HEK293 (cell line): ENCODE results near the gene ATXN10.

Source experiments
- CTCF ChIA-PET: fragments of 350-600 bp; formaldehyde crosslinking; extraction: SDS; loops from one replicate; lab custom pipeline; 2021; ENCODE audit warnings: antibody characterized with exemption; lab: Yijun Ruan, JAX
- POLR2A ChIA-PET: fragments of 300-600 bp; formaldehyde crosslinking; extraction: SDS; loops from one replicate; lab custom pipeline; 2020; ENCODE audit warnings: antibody characterized with exemption, inconsistent platforms; lab: Yijun Ruan, JAX
- H3K27ac ChIP-seq: fragments of 200-500 bp; sonication (Bioruptor generic); 2 replicates; pipeline ENCODE4 v1.5.1; 2014; ENCODE audit warnings: low read depth, low read length, control low read depth, inconsistent platforms; ENCODE audit errors: extremely low read depth
- H3K36me3 ChIP-seq, 2 experiments: fragments of 200-500 bp in 1 of 2; sonication (Bioruptor generic) in 1 of 2; 1 replicate in 1 of 2; 2 replicates in 1 of 2; pipeline ENCODE4 v1.5.1; 2014 to 2017; ENCODE audit warnings: inconsistent platforms in 2 of 2, low read length in 2 of 2; ENCODE audit not compliant: control insufficient read depth in 2 of 2, insufficient read depth in 1 of 2
- H3K4me1 ChIP-seq: fragments of 200-500 bp; sonication (Bioruptor generic); 2 replicates; pipeline ENCODE4 v1.5.1; 2014; ENCODE audit warnings: mild to moderate bottlenecking, low read length, inconsistent platforms; ENCODE audit not compliant: control insufficient read depth, insufficient read depth
- H3K4me3 ChIP-seq: 2 replicates; pipeline ENCODE4 v1.5.1; 2011; ENCODE audit warnings: low read depth, mild to moderate bottlenecking, control low read depth, low read length, moderate library complexity
- H3K9me3 ChIP-seq: fragments of 200-500 bp; sonication (Bioruptor generic); 2 replicates; pipeline ENCODE4 v1.5.1; 2014; ENCODE audit warnings: low read depth, low read length, inconsistent platforms; ENCODE audit not compliant: control insufficient read depth, insufficient read depth
- GLI2 ChIP-seq: fragments of 450-650 bp; formaldehyde crosslinking; IDR thresholded peaks from 2 replicates; pipeline ENCODE4; 2017; ENCODE audit warnings: missing biosample characterization, missing genetic modification characterization, low read depth, borderline replicate concordance
- HOXD13 ChIP-seq: sonication (generic); formaldehyde crosslinking; IDR thresholded peaks from 2 replicates; pipeline ENCODE4 v1.8.0; 2022; ENCODE audit warnings: missing genetic modification reagents, borderline replicate concordance
- PRDM1 ChIP-seq: fragments of 450-650 bp; formaldehyde crosslinking; IDR thresholded peaks from 2 replicates; pipeline ENCODE4; 2016; ENCODE audit warnings: missing biosample characterization, missing genetic modification characterization
- REPIN1 ChIP-seq: fragments of 450-650 bp; formaldehyde crosslinking; IDR thresholded peaks from 2 replicates; pipeline ENCODE4 v1.5.1; 2017; ENCODE audit warnings: missing biosample characterization, missing genetic modification characterization, low read depth
- SCRT2 ChIP-seq: fragments of 450-650 bp; formaldehyde crosslinking; IDR thresholded peaks from 2 replicates; pipeline ENCODE4 v1.5.1; 2016; ENCODE audit warnings: missing biosample characterization, missing genetic modification characterization
- SP7 ChIP-seq: fragments of 450-650 bp; formaldehyde crosslinking; IDR thresholded peaks from 2 replicates; pipeline ENCODE4 v1.5.1; 2016; ENCODE audit warnings: missing biosample characterization, missing genetic modification characterization
- ZNF157 ChIP-seq: fragments of 450-650 bp; formaldehyde crosslinking; IDR thresholded peaks from 2 replicates; pipeline ENCODE4 v1.5.1; 2016; ENCODE audit warnings: missing biosample characterization, missing genetic modification characterization
- ZNF529 ChIP-seq: fragments of 450-650 bp; formaldehyde crosslinking; IDR thresholded peaks from 2 replicates; pipeline ENCODE4 v1.5.1; 2017; ENCODE audit warnings: missing genetic modification characterization, missing biosample characterization; ENCODE audit not compliant: insufficient replicate concordance
- ZNF549 ChIP-seq: fragments of 450-650 bp; IDR thresholded peaks from 2 replicates; pipeline ENCODE4 v1.5.1; 2018; ENCODE audit warnings: missing biosample characterization, missing genetic modification characterization, mild to moderate bottlenecking, inconsistent platforms, moderate library complexity
- ZNF664 ChIP-seq: fragments of 450-650 bp; formaldehyde crosslinking; IDR thresholded peaks from 2 replicates; pipeline ENCODE4 v1.5.1; 2016; ENCODE audit warnings: missing biosample characterization, missing genetic modification characterization
- TF ChIP-seq, protein P1 (sequence below): fragments of 450-650 bp; formaldehyde crosslinking; IDR thresholded peaks from 2 replicates; pipeline ENCODE4 v1.5.1; 2016; ENCODE audit warnings: missing biosample characterization, missing genetic modification characterization, borderline replicate concordance

The ATXN10 gene

DNA sequence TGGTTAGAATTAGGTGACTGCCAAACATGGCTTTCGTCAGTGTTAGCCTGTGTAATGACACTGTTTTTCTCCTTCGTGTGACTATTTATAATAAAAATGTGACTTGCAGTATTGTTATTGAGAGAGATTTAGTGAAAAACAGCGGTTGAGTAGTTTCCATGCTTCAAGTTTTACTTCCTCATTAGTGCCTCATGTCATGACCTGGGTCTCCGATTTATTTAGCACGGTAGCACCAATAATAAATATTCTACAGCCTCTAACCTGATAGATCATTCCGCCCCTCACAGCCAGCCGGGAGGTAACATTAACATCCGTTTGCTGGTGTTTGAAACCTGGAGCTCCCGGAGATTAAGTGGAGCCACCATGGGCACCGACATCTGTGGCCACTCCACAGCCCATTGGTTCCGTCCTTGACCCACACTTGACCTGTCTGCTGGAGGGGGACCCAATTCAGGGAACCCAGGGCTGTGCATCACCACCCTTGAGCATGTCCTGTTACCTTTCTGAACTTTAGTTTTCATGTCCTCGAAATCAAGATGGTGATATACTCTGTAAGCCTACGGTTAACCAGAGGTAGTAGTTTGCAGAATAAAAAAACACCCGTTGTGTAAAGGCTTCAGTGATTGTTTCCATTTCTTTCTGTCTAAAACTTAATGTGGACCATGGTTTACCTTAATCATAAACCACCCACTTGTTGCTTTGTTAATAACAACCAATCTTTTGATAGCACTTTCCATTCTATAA is 104.1 kb downstream of the ATXN10 start:
- no peak overlapping the region for H3K27ac ChIP-seq

DNA sequence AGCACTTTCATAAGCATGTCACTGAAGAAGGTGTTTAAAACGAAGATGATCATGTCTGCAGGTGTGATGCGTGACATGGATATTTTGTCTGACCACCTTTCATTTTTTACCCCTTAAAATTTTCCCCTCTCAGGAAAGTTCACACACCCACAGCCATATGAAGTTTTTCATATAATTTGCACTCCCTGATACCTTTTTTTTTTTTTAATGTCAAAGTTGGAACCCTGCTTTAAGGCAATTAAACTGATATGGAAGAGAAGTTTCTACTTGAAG is 104.6 kb downstream of the ATXN10 start:
- Histone ChIP-seq H3K36me3 (peaks cover 4 to 9% of the 10 kb centered on the region in 2 experiments; a peak in 2 of 3 replicates), H3K9me3 (no peaks in the 10 kb centered on the region), H3K4me3 (no peak overlapping the region), H3K27ac (no peak overlapping the region), H3K4me1 (no peaks in the 10 kb centered on the region)
- POLR2A ChIA-PET, result no interaction called here
- CTCF ChIA-PET, result no interaction called here
- TF ChIP-seq PRDM1 (peak; percentile 79), REPIN1 (tag by site-specific recombination) (no peak)

More for the DNA sequence above, 104.1 kb downstream of the ATXN10 start:
- CTCF ChIA-PET, result no interaction called here
- TF ChIP-seq SP7, result no peak
- TF ChIP-seq, protein P1, sequence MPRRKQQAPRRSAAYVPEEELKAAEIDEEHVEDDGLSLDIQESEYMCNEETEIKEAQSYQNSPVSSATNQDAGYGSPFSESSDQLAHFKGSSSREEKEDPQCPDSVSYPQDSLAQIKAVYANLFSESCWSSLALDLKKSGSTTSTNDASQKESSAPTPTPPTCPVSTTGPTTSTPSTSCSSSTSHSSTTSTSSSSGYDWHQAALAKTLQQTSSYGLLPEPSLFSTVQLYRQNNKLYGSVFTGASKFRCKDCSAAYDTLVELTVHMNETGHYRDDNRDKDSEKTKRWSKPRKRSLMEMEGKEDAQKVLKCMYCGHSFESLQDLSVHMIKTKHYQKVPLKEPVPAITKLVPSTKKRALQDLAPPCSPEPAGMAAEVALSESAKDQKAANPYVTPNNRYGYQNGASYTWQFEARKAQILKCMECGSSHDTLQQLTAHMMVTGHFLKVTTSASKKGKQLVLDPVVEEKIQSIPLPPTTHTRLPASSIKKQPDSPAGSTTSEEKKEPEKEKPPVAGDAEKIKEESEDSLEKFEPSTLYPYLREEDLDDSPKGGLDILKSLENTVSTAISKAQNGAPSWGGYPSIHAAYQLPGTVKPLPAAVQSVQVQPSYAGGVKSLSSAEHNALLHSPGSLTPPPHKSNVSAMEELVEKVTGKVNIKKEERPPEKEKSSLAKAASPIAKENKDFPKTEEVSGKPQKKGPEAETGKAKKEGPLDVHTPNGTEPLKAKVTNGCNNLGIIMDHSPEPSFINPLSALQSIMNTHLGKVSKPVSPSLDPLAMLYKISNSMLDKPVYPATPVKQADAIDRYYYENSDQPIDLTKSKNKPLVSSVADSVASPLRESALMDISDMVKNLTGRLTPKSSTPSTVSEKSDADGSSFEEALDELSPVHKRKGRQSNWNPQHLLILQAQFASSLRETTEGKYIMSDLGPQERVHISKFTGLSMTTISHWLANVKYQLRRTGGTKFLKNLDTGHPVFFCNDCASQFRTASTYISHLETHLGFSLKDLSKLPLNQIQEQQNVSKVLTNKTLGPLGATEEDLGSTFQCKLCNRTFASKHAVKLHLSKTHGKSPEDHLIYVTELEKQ (tag by site-specific recombination), result no peak
- no peak for TF ChIP-seq GLI2 (tag by site-specific recombination)
- TF ChIP-seq SCRT2, result peak; percentile 59; the same call in 1 of the 2 replicates
- TF ChIP-seq ZNF549, result no peak
- TF ChIP-seq, all 188 proteins: peak for 1
- Histone ChIP-seq H3K4me3 (no peak overlapping the region), H3K36me3 (peaks cover 5 to 9% of the 10 kb centered on the region in 2 experiments; a peak in 2 of 3 replicates), H3K9me3 (no peaks in the 10 kb centered on the region), H3K4me1 (no peaks in the 10 kb centered on the region)
- POLR2A ChIA-PET, result no interaction called here

DNA sequence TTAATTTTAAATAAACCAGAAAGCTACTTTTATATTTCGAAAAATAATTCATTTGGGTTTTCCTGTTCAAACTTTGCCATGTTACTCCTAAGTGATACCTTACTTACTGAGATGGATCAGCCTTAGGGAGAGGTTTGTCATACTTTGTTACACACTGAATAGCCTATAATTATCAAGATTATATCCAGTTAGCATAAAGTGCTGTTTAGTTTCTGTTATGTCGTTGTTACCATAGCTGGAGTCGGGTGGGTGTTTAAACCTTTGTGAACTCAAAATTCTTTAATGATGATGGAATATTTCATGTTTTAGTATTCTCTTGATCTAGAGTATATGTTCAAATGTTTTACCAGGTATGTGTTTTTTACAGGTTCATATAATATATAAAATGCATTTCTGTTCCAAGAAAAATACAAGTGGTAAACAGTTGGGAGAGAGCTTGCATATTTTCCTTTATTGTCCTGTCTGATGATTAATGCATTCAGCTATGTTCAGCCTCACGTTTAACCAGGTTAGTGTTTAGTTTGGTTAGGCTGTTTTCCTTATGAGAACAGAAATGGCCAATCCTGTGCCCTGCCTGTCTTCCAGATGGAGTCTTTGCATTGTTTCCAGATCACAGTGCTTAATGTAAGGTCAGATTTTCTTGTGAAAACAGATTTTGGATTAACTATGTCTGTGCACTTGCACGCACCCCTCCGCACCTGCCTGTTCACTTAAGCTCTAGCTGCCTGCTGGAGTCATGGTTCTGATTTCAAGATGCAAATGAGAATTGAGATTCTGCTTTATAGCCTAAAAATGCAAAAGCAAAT is 105.6 kb downstream of the ATXN10 start:
- Histone ChIP-seq H3K36me3 (peaks cover 0 to 9% of the 10 kb centered on the region in 2 experiments; a peak in 1 of 3 replicates), H3K27ac (no peak overlapping the region), H3K4me1 (no peaks in the 10 kb centered on the region), H3K4me3 (no peak overlapping the region), H3K9me3 (no peaks in the 10 kb centered on the region)
- peak; percentile 86 for TF ChIP-seq SP7
- no peak for TF ChIP-seq HOXD13
- CTCF ChIA-PET, result interaction anchor here (0.7 to 1.2 kb wide), 2 partner anchors 10 to 70 kb away, joined by 3 to 5 read pairs; no protein-coding TSS in a partner anchor
- POLR2A ChIA-PET, result interaction anchor here (0.5 kb wide), 1 partner anchor 200 kb away, joined by 3 read pairs; no protein-coding TSS in a partner anchor

DNA sequence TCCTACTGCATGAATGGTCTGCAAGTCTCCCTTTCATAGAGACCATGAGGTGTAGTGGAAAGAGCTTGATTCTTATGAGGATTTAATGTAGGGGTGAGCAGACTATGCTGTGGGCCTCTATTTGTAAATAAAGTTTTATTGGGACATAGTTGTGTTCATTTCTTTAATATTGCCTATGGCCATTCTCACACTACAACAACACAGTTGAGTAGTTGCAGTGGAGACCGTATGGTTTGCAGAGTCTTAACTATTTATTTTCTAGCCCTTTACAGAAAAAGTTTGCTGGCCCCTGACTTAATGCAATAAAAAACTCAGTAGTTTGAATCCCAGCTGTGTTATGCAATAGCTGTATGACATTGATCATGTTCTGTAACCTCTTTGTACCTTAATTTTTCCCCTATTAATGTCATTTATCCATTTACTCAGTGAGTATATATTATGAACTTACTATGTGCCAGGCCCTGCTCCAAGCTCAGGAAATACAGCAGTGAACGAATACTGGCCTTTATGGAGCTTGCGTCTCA is 106.3 kb downstream of the ATXN10 start:
- Histone ChIP-seq H3K9me3 (no peaks in the 10 kb centered on the region), H3K4me3 (no peak overlapping the region)
- CTCF ChIA-PET, result interaction anchor here (0.7 to 1.2 kb wide), 2 partner anchors 11 to 70 kb away, joined by 3 to 5 read pairs; no protein-coding TSS in a partner anchor
- TF ChIP-seq ZNF529 (tag by site-specific recombination), result no peak
- TF ChIP-seq ZNF157, result no peak
- TF ChIP-seq ZNF664 (tag by site-specific recombination), result no peak
- TF ChIP-seq, all 188 proteins: peak for 0
- no peak overlapping the region for H3K27ac ChIP-seq
- POLR2A ChIA-PET, result no interaction called here
- H3K4me1 ChIP-seq, result no peaks in the 10 kb centered on the region
- H3K36me3 ChIP-seq, result peaks cover 0 to 9% of the 10 kb centered on the region in 2 experiments; a peak in 1 of 3 replicates
